Testis (tissue), 3 donors: ENCODE measurements around the gene ATAT1. TPM values are rescaled to one million over a fixed set of nuclear protein-coding genes. Genes with fewer than 3 reads are reported as not detected.
"Not testable (repeated sequence)": the region's sequence is repeated elsewhere in the genome, so short reads cannot be mapped to it uniquely, and the experiment has no call there.

Experiments used
- DNase-seq: peaks from one replicate; pipeline ENCODE4 v3.0.0-alpha.2; 2019
- H3K27ac ChIP-seq, 2 donors: fragments of 200-600 bp; sonication (generic); one replicate each; pipeline ENCODE4 v1.5.1; 2019
- H3K27me3 ChIP-seq: fragments of 200-600 bp; sonication (generic); one replicate; pipeline ENCODE4 v1.5.1; 2019
- H3K36me3 ChIP-seq: fragments of 200-600 bp; sonication (generic); one replicate; pipeline ENCODE4 v1.5.1; 2017; ENCODE audit warnings: low read depth; ENCODE audit errors: missing control alignments
- H3K4me1 ChIP-seq: fragments of 200-600 bp; sonication (generic); one replicate; pipeline ENCODE4 v1.5.1; 2019
- H3K4me3 ChIP-seq, 2 donors: fragments of 200-600 bp; sonication (generic); one replicate each; pipeline ENCODE4 v1.5.1; 2017 to 2019
- H3K9me3 ChIP-seq: fragments of 200-600 bp; sonication (generic); one replicate; pipeline ENCODE4 v1.5.1; 2017
- POLR2A ChIP-seq: fragments of 450-650 bp; IDR thresholded peaks from one replicate; pipeline ENCODE4 v1.6.1; 2017; ENCODE audit warnings: antibody characterized with exemption, mild to moderate bottlenecking, moderate library complexity
- WGBS, 2 donors: methylation state at CpG; one replicate each; pipeline ENCODE4 v1.1.5; 2018; 5-methylcytosine and 5-hydroxymethylcytosine counted together
- intact Hi-C: fragments of 100-400 bp; cut with DNase I; formaldehyde crosslinking; loops from one replicate; pipeline ENCODE4 v1.15.1; 2023; ENCODE audit warnings: low total_unique reads
- polyA plus RNA-seq: library from polyadenylated mRNA; stranded (reverse); fragments of 350-450 nt; fragmentation: Illumina TruSeq; extraction: RNeasy Lipid Tissue Mini Kit (QIAGEN cat#74804); gene quantifications from one replicate; pipeline ENCODE4 v1.2.3, GENCODE V29; 2014; ENCODE audit warnings: low read depth, low replicate concordance; ENCODE audit not compliant: insufficient read depth
- total RNA-seq, 2 donors: library from RNA; depleted of rRNA; stranded (reverse); fragments of >200 nt; gene quantifications; one replicate each; pipeline ENCODE4 v1.2.3, GENCODE V29; 2016
- TF ChIP-seq, protein P1 (sequence below), 3 experiments: fragments of 450-650 bp in 2 of 3; fragments of 200-600 bp in 1 of 3; sonication (generic) in 1 of 3; IDR thresholded peaks; one replicate each; pipeline ENCODE4 v1.5.1; 2016 to 2019; ENCODE audit warnings: antibody characterized with exemption in 3 of 3, mild to moderate bottlenecking in 2 of 3, moderate library complexity in 1 of 3

Gene ATAT1
- total and polyA plus RNA-seq, 3 donors from 2014 or later, result 20.7 to 36.4 (median 29.4) TPM

DNA sequence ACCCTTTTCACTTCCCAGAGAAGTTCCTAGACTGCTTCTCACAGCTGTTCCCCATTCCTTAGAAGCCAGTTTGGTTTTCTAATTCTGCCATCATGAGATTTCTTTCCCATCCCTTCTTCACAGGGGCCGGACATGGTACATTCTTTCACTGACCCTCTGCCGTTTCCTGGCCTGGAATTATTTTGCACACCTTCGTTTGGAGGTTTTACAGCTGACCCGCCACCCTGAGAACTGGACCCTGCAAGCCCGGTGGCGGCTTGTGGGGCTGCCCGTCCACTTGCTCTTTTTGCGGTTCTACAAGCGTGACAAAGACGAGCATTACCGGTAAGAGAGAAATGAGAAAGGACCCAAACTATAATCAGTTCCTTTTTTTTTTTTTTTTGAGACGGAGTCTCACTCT, 24.5 kb downstream of the ATAT1 start:
- Histone ChIP-seq H3K27ac (no peak overlapping the region), H3K36me3 (no peaks in the 10 kb centered on the region), H3K4me1 (peaks cover 6% of the 10 kb centered on the region), H3K4me3 (no peak overlapping the region), H3K27me3 (no peaks in the 10 kb centered on the region), H3K9me3 (no peaks in the 10 kb centered on the region)
- no peak for DNase-seq
- 84 to 94% methylated on average over 12 of the region's 12 CpGs for WGBS, 2 donors
- intact Hi-C loops, result no loop called here
- TF ChIP-seq, protein P1, sequence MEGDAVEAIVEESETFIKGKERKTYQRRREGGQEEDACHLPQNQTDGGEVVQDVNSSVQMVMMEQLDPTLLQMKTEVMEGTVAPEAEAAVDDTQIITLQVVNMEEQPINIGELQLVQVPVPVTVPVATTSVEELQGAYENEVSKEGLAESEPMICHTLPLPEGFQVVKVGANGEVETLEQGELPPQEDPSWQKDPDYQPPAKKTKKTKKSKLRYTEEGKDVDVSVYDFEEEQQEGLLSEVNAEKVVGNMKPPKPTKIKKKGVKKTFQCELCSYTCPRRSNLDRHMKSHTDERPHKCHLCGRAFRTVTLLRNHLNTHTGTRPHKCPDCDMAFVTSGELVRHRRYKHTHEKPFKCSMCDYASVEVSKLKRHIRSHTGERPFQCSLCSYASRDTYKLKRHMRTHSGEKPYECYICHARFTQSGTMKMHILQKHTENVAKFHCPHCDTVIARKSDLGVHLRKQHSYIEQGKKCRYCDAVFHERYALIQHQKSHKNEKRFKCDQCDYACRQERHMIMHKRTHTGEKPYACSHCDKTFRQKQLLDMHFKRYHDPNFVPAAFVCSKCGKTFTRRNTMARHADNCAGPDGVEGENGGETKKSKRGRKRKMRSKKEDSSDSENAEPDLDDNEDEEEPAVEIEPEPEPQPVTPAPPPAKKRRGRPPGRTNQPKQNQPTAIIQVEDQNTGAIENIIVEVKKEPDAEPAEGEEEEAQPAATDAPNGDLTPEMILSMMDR (IDR thresholded peaks at IDR 0.05), result no peak
- no peak for TF ChIP-seq POLR2A

DNA sequence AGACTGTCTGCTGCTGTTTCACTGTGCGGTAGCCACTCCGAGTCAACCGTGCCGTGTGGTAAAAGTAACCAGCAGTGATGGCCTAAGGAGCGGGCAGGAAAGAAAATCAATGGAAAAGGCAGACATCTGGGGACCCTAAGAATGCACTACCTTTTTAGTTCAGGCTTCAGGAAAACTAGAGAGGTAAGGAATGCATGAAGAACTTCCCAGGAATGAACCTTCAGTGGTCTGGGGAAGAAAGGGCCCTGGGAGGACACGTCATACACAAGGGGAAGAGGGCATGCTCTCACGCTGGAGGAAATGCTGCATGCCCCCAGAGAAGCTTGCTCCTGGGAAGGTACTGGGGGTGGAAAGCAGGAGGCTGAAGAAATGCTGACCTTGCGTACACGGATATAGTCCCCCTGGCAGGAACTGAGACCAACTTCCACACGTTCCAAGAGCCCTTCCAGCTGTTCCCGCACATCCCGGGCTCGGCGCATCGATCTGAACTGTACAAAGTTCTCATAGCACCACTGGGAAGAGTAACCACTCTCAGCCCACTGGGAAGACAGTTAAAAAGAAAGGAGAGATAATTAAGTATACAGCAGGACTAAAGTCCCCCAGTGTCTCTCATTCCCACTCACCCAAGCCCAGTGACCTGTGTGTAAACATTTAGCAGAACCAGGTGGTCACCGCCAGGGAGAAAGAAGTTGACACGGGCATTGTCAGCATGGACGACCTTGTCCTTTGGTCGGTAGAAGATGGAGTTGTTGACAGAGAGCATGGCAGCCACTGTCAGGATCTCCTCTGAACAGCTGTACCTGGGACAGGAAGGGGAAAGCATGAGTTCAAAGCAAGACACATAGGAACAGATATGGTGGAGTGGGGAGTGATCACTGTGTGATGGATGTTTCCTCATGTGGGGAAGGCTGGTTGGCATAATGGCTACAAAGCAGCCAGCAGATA, 28.4 kb downstream of the ATAT1 start:
- Histone ChIP-seq H3K4me3 (no peak overlapping the region), H3K36me3 (no peaks in the 10 kb centered on the region), H3K4me1 (no peaks in the 10 kb centered on the region), H3K9me3 (no peaks in the 10 kb centered on the region), H3K27me3 (no peaks in the 10 kb centered on the region), H3K27ac (no peak overlapping the region)
- WGBS, 2 donors, result 85 to 93% methylated on average over 19 of the region's 19 CpGs
- intact Hi-C loops, result no loop called here
- TF ChIP-seq, protein P1 (IDR thresholded peaks at IDR 0.05), result no peak
- TF ChIP-seq POLR2A, result no peak
- no peak for DNase-seq

DNA sequence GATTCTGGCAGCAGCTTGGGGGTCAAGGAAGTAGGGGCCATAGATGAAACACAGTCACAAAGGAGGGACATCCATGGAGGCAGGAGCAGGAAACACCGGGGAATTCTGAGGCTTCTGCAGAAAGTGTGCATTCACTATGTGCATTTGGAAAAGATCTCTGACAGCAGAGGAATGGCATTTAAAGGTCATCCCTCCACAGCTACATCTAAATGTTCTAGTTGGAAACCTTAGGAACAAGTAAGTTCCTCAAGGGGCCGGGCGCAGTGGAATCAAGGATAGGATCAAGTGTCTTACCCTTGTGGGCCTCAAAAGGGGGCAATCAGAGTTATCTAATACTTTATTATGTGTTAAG, 29.0 kb downstream of the ATAT1 start:
- Histone ChIP-seq H3K27ac (no peak overlapping the region), H3K9me3 (no peaks in the 10 kb centered on the region), H3K27me3 (no peaks in the 10 kb centered on the region), H3K4me3 (no peak overlapping the region), H3K4me1 (no peaks in the 10 kb centered on the region), H3K36me3 (no peaks in the 10 kb centered on the region)
- 90 to 92% methylated on average over 3 of the region's 3 CpGs for WGBS, 2 donors
- intact Hi-C loops, result no loop called here
- DNase-seq, result no peak
- TF ChIP-seq POLR2A, result no peak
- TF ChIP-seq, protein P1 (IDR thresholded peaks at IDR 0.05), result no peak

DNA sequence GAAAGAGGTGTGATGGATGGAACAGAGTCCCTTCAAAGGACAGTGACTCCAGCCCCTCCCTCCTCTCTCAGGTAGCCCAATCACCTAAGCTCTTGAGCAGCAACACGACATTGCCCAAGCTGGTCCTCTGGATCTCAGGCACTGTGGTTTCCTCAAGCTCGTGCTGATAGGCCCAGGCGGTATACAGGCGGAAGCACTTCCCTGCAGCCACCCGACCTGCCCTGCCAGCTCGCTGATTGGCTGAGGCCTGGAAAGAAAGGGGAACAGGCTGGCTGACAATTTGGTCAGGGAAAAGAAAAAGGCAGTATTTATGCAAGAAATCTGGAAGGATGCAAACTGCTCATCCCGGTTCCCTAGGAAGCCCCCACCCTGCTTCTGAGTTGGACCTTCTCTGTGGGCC, 29.8 kb downstream of the ATAT1 start:
- DNase-seq, result no peak
- TF ChIP-seq, protein P1 (IDR thresholded peaks at IDR 0.05), result no peak
- no peak for TF ChIP-seq POLR2A
- WGBS, 2 donors, result 67 to 73% methylated on average over 7 of the region's 7 CpGs

DNA sequence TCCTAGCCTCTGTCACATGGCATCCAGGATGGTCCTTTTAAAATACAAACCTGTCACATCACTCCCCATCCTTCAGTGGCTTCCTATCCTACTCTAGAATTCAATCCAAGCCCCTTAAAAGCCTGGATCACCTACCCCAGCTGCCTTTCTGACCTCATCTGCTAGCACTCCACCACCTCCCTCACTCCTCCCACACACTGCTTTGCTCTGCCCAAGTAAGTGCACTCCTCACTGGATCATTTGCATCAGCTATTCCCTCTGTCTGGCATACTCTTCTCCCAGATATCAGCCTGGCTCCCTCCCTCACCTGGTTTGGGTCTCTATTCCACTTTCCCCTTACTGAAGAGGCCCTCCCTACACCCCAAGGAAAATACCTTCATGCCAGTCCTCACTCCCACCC, 30.8 kb downstream of the ATAT1 start:
- H3K27ac ChIP-seq, result no peak overlapping the region
- H3K27me3 ChIP-seq, result no peaks in the 10 kb centered on the region
- no peak for TF ChIP-seq POLR2A
- TF ChIP-seq, protein P1 (IDR thresholded peaks at IDR 0.05), result no peak
- DNase-seq, result peak; percentile 46
- H3K4me3 ChIP-seq, result no peak overlapping the region
- no peaks in the 10 kb centered on the region for H3K4me1 ChIP-seq
- intact Hi-C loops, result no loop called here
- H3K36me3 ChIP-seq, result no peaks in the 10 kb centered on the region
- no peaks in the 10 kb centered on the region for H3K9me3 ChIP-seq

More for the DNA sequence above, 29.8 kb downstream of the ATAT1 start:
- Histone ChIP-seq H3K9me3 (no peaks in the 10 kb centered on the region), H3K4me3 (no peak overlapping the region), H3K27ac (no peak overlapping the region), H3K36me3 (no peaks in the 10 kb centered on the region), H3K4me1 (no peaks in the 10 kb centered on the region), H3K27me3 (no peaks in the 10 kb centered on the region)
- intact Hi-C loops, result no loop called here

DNA sequence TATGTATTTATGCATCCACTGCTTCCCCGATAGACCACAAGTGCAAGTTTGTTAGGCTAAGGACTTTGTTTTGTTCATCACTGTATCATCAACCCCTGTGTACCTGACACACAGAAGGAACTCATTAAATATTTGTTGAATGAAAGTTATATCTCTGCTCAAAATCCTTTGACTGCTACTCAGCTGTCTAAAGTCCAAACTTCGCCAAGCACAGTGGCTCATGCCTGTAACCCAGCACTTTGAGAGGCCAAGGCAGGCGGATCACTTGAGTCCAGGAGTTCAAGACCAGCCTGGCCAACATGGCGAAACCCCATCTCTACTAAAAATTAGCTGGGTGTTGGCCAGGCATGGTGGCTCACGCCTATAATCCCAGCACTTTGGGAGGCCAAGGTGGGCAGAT, 31.2 kb downstream of the ATAT1 start:
- H3K4me1 ChIP-seq, H3K27ac ChIP-seq, DNase-seq, H3K9me3 ChIP-seq, H3K36me3 ChIP-seq, intact Hi-C loops, H3K27me3 ChIP-seq, H3K4me3 ChIP-seq: not testable (repeated sequence)
- 82 to 87% methylated on average over 5 of the region's 5 CpGs for WGBS, 2 donors
